GM23248 (cell line): ENCODE data around the gene TRAM2. TPM values are rescaled to one million over a fixed set of nuclear protein-coding genes. Genes with fewer than 3 reads are reported as not detected.
A peak's percentile ranks its signal among the peaks of the same experiment; 100 is the strongest.

Experiments
- DNase-seq: peaks from one replicate; pipeline ENCODE4 v3.0.0-alpha.2; 2015
- H2AFZ ChIP-seq: fragments of 200-600 bp; sonication (generic); 2 replicates; pipeline ENCODE4 v1.6.1; 2016; ENCODE audit warnings: antibody characterized with exemption
- H3F3A ChIP-seq: fragments of 200-600 bp; sonication (generic); 2 replicates; pipeline ENCODE4 v1.6.1; 2016; ENCODE audit warnings: mild to moderate bottlenecking, antibody characterized with exemption, mixed run types; ENCODE audit not compliant: insufficient read depth
- H3K27ac ChIP-seq: fragments of 200-600 bp; sonication (generic); 2 replicates; pipeline ENCODE4 v1.5.1; 2016; ENCODE audit warnings: mild to moderate bottlenecking
- H3K27me3 ChIP-seq: fragments of 200-600 bp; sonication (generic); replicated peaks from 2 replicates; pipeline ENCODE4 v1.6.1; 2016; ENCODE audit warnings: mild to moderate bottlenecking; ENCODE audit not compliant: insufficient read depth
- H3K36me3 ChIP-seq: fragments of 200-600 bp; sonication (generic); 2 replicates; pipeline ENCODE4 v1.6.1; 2016; ENCODE audit warnings: low read depth, mild to moderate bottlenecking
- H3K4me1 ChIP-seq: fragments of 200-600 bp; sonication (generic); 2 replicates; pipeline ENCODE4 v1.6.1; 2016; ENCODE audit warnings: mild to moderate bottlenecking; ENCODE audit not compliant: insufficient read depth
- H3K4me2 ChIP-seq: fragments of 200-600 bp; sonication (generic); one replicate; pipeline ENCODE4 v1.6.1; 2016; ENCODE audit warnings: mild to moderate bottlenecking; ENCODE audit not compliant: unreplicated experiment
- H3K4me3 ChIP-seq: fragments of 200-600 bp; sonication (generic); 2 replicates; pipeline ENCODE4 v1.5.1; 2016; ENCODE audit warnings: mild to moderate bottlenecking
- H3K79me2 ChIP-seq: fragments of 200-600 bp; sonication (generic); 2 replicates; pipeline ENCODE4 v1.6.1; 2016; ENCODE audit warnings: mild to moderate bottlenecking; ENCODE audit not compliant: insufficient read depth
- H3K9ac ChIP-seq: fragments of 200-600 bp; sonication (generic); 2 replicates; pipeline ENCODE4 v1.6.1; 2016; ENCODE audit warnings: mild to moderate bottlenecking
- H3K9me2 ChIP-seq: fragments of 200-600 bp; sonication (generic); 2 replicates; pipeline ENCODE4 v1.6.1; 2016; ENCODE audit warnings: mixed run types, mild to moderate bottlenecking, moderate library complexity; ENCODE audit not compliant: insufficient read depth
- H3K9me3 ChIP-seq: fragments of 200-600 bp; sonication (generic); one replicate; pipeline ENCODE4 v1.6.1; 2017; ENCODE audit warnings: low read depth
- H4K20me1 ChIP-seq: fragments of 200-600 bp; sonication (generic); 2 replicates; pipeline ENCODE4 v1.6.0; 2016; ENCODE audit not compliant: insufficient read depth
- EZH2 ChIP-seq: fragments of 200-600 bp; sonication (generic); IDR thresholded peaks from 2 replicates; pipeline ENCODE4 v1.6.1; 2018; ENCODE audit warnings: antibody characterized with exemption, mild to moderate bottlenecking; ENCODE audit not compliant: insufficient read depth, poor library complexity, severe bottlenecking
- EZH2phosphoT487 ChIP-seq: fragments of 200-600 bp; sonication (generic); IDR thresholded peaks from 2 replicates; pipeline ENCODE4 v1.6.1; 2018; ENCODE audit warnings: antibody characterized with exemption, moderate library complexity, mild to moderate bottlenecking, low read depth; ENCODE audit not compliant: insufficient read depth
- WGBS, 2 experiments: methylation state at CpG; one replicate each; pipeline ENCODE4 v1.1.6; 2015 to 2017; ENCODE audit warnings: low lambda C conversion rate in 2 of 2, low coverage in 1 of 2; ENCODE audit errors: missing lambda C conversion rate in 2 of 2; 5-methylcytosine and 5-hydroxymethylcytosine counted together
- in situ Hi-C: fragments of 300-500 bp; cut with MboI; formaldehyde crosslinking; loops from 2 replicates; pipeline ENCODE4 v1.15.0; 2020
- polyA plus RNA-seq: library from polyadenylated mRNA; unstranded; fragments of >200 nt; fragmentation: Nextera tagmentation; extraction: Ambion mirVana; gene quantifications from 2 replicates; pipeline ENCODE4 v1.2.1, GENCODE V29; 2016
- total RNA-seq: library from RNA; depleted of rRNA; stranded (reverse); fragments of >200 nt; shearing (Covaris generic); gene quantifications from 2 replicates; pipeline ENCODE4 v1.2.3, GENCODE V29; 2014

TRAM2 gene
- total and polyA plus RNA-seq, 2 experiments from 2014 or later = 141 to 174 TPM

DNA sequence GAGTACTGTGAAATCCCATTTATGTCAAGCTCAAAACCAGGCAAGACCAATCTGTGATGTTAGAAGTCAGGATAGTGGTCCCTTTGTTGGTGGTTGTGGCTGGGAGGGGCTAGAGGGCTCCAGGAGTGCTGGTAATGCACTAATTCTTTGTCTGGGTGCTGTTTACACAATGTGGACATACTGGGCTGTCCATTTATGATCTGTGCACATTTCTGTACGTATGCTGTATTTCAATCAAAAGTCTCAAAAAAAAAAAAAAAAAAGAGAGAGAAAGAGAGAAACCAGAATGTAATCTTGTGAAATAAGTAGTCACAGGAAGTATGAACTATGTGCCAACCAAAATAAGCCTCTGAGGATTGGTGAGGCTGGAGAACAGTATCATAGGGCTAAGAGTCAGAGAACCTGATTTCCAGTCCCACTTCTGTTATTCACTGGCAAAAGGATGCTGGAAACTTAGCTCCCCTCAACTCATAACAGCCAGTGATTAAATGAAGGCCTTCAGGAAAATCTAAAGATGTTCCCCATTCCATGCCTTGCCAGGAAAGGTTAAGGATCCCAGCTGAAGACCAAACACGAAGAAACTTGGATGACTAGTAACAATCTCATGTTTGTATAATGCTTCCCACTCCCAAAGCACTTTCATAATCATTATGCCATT lies 19.6 kb upstream of the TRAM2 start:
- TF ChIP-seq EZH2phosphoT487 (no peak), EZH2 (no peak)
- Histone ChIP-seq H3K4me1 (peaks cover 48% of the 10 kb centered on the region), H3F3A (peaks cover 48% of the 10 kb centered on the region), H2AFZ (peak overlapping the region; percentile 17; the same call in 1 of the 2 replicates), H4K20me1 (no peaks in the 10 kb centered on the region), H3K9ac (peak overlapping the region; percentile 73), H3K9me2 (no peaks in the 10 kb centered on the region), H3K27ac (peak overlapping the region; percentile 96), H3K27me3 (no peaks in the 10 kb centered on the region), H3K79me2 (no peaks in the 10 kb centered on the region), H3K4me3 (peak overlapping the region; percentile 60; the same call in 1 of the 2 replicates), H3K4me2 (peak overlapping the region; percentile 86), H3K9me3 (no peaks in the 10 kb centered on the region), H3K36me3 (no peaks in the 10 kb centered on the region)
- peak; percentile 78 for DNase-seq
- 36 to 38% methylated on average over 2 of the region's 2 CpGs for WGBS, 2 experiments
- in situ Hi-C loops = loop anchor here (10.0 kb wide), 1 partner anchor 182 kb away; no protein-coding TSS in a partner anchor

GRCh38 chr6:52595796-52596130 lies 18.9 kb upstream of the TRAM2 start:
- peak overlapping the region; percentile 73 for H3K9ac ChIP-seq
- H2AFZ ChIP-seq = peak overlapping the region; percentile 63
- H4K20me1 ChIP-seq = no peaks in the 10 kb centered on the region
- no peak for DNase-seq
- H3K36me3 ChIP-seq = no peaks in the 10 kb centered on the region
- H3K79me2 ChIP-seq = no peaks in the 10 kb centered on the region
- peak overlapping the region; percentile 60 for H3K4me3 ChIP-seq
- H3K9me3 ChIP-seq = no peaks in the 10 kb centered on the region
- H3K4me1 ChIP-seq = peaks cover 52% of the 10 kb centered on the region
- H3K27me3 ChIP-seq = no peaks in the 10 kb centered on the region
- peak overlapping the region; percentile 96 for H3K27ac ChIP-seq
- H3F3A ChIP-seq = peaks cover 48% of the 10 kb centered on the region
- H3K9me2 ChIP-seq = no peaks in the 10 kb centered on the region
- peak overlapping the region; percentile 86 for H3K4me2 ChIP-seq
- in situ Hi-C loops = loop anchor here (10.0 kb wide), 1 partner anchor 181 kb away; no protein-coding TSS in a partner anchor
- no peak for TF ChIP-seq EZH2
- TF ChIP-seq EZH2phosphoT487 = no peak

DNA sequence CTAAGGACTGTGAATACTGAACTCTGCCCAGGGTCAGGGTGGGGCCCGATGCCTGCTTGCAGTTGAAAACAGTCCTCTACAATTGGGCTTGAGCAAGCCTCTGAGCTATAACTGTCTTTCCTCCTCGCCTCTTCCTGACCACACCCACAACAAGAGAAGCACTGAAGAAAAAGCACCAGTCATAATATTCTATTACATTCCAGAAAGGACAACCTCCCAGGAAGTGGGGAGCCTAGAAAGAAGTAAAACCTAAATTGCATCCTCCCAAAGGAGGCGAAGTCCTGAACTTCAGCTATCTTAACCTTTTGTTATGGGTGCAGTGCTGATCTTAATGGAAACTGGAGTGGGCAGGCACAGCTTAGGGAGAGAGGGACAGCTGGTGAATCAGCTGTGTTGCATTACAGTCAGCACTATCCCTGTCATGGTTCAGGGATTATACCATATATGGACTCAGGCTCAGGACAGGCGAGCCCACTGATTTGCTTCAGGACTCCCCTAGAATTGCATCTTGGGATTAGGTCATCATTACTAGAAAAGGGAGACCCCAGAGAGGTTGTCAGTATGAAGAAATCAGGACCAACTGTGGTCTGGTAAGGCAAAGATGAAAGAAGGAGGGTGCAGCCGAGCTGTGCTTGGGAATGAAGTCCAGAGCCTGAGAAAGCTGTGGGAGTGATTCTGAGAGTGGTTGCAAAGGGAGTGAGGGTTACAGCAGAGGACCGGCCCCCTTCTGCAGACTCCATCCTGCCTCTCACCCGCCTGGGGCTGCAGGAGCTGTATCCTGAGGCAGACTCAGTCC lies 18.3 kb upstream of the TRAM2 start:
- no peaks in the 10 kb centered on the region for H3K9me2 ChIP-seq
- no peaks in the 10 kb centered on the region for H3K36me3 ChIP-seq
- peak; percentile 94 for DNase-seq
- WGBS, 2 experiments = 3 to 4% methylated on average over 7 of the region's 7 CpGs
- peak overlapping the region; percentile 86 for H3K4me2 ChIP-seq
- no peaks in the 10 kb centered on the region for H3K27me3 ChIP-seq
- peaks cover 51% of the 10 kb centered on the region for H3F3A ChIP-seq
- H3K4me1 ChIP-seq = peaks cover 56% of the 10 kb centered on the region
- H3K9ac ChIP-seq = peak overlapping the region; percentile 73
- H3K4me3 ChIP-seq = peak overlapping the region; percentile 60
- no peaks in the 10 kb centered on the region for H3K9me3 ChIP-seq
- peak overlapping the region; percentile 63 for H2AFZ ChIP-seq
- TF ChIP-seq EZH2 = no peak
- no peak for TF ChIP-seq EZH2phosphoT487
- in situ Hi-C loops = loop anchor here (10.0 kb wide), 1 partner anchor 180 kb away; no protein-coding TSS in a partner anchor
- no peaks in the 10 kb centered on the region for H3K79me2 ChIP-seq
- peak overlapping the region; percentile 96 for H3K27ac ChIP-seq
- no peaks in the 10 kb centered on the region for H4K20me1 ChIP-seq

- 83 to 84% methylated on average over 5 of the region's 5 CpGs for WGBS, 2 experiments
- Histone ChIP-seq H2AFZ (0 out of 2 replicates have a peak overlapping the region, but pooled peaks have one; percentile 63), H3K4me2 (peak overlapping the region; percentile 86), H3K4me1 (peaks cover 63% of the 10 kb centered on the region), H3K9me3 (no peaks in the 10 kb centered on the region), H3K4me3 (no peak overlapping the region; the same call in 1 of the 2 replicates), H3K36me3 (no peaks in the 10 kb centered on the region), H4K20me1 (no peaks in the 10 kb centered on the region), H3K9ac (peak overlapping the region; percentile 73), H3K9me2 (no peaks in the 10 kb centered on the region), H3K79me2 (no peaks in the 10 kb centered on the region), H3F3A (peaks cover 54% of the 10 kb centered on the region), H3K27me3 (no peaks in the 10 kb centered on the region), H3K27ac (peak overlapping the region; percentile 96)
- in situ Hi-C loops = loop anchor here (10.0 kb wide), 1 partner anchor 179 kb away; no protein-coding TSS in a partner anchor
- TF ChIP-seq EZH2phosphoT487 (no peak), EZH2 (no peak)
- no peak for DNase-seq
Observed at GRCh38 chr6:52594221-52594620, 17.4 kb upstream of the TRAM2 start.
